ENCODE results near the gene CST11. TPM values are rescaled to one million over a fixed set of nuclear protein-coding genes. Genes with fewer than 3 reads are reported as not detected.

CST11 gene
- total RNA-seq, 2 experiments from 2014 or later, result not detected

DNA sequence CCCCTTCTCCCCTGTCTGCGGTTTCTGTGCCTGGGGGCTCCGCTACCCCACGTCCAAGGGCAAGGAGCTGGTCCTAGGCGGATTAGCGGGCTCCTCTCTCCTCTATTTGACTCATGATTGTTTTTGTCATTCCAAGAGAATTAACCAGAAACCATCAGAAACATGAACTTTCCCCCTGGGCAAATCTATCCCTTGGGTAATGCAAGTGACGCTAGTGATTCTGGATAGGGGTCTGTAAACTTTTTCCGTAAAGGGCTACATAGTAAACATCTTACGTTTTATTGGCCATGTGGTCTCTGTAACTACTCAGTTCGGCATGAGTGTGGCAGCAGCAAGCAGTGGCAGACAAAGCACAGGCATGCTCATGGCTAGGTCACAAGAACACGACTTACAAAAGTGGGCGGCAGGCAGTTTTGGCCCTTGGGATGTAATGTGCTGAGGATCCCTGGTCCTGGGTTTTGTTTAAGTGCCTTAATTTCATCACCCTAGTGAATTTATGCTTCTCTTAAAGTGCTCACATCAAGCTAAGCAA lies 654 bp downstream of the CST11 start:
- H3K4me1 Mint-ChIP-seq (ENCODE audit: low read depth), result peaks cover 9% of the 10 kb centered on the region
- H3K36me3 Mint-ChIP-seq, result no peaks in the 10 kb centered on the region
- intact Hi-C loops (cut with micrococcal nuclease), result no loop called here
- H3K27ac Mint-ChIP-seq, result no peak overlapping the region
- ChIA-PET CTCF (interaction anchor here (1.1 to 2.1 kb wide), 2 partner anchors 9 to 102 kb away, joined by 3 to 13 read pairs; no protein-coding TSS in a partner anchor), POLR2A (no interaction called here)
- no peak overlapping the region for H3K4me3 Mint-ChIP-seq
- H3K9me3 Mint-ChIP-seq, result peaks cover 2% of the 10 kb centered on the region
- no peak for DNase-seq
- H3K27me3 Mint-ChIP-seq, result peaks cover 5% of the 10 kb centered on the region

GRCh38 chr20:23450877-23451276 lies 1.8 kb downstream of the CST11 start:
- Mint-ChIP-seq H3K4me3 (no peak overlapping the region), H3K9me3 (peaks cover 2% of the 10 kb centered on the region), H3K27ac (no peak overlapping the region), H3K27me3 (peaks cover 1% of the 10 kb centered on the region), H3K4me1 (ENCODE audit: low read depth) (peaks cover under 1% of the 10 kb centered on the region), H3K36me3 (no peaks in the 10 kb centered on the region)
- DNase-seq, result no peak
- intact Hi-C loops (cut with micrococcal nuclease), result no loop called here
- ChIA-PET POLR2A (no interaction called here), CTCF (no interaction called here)

DNA sequence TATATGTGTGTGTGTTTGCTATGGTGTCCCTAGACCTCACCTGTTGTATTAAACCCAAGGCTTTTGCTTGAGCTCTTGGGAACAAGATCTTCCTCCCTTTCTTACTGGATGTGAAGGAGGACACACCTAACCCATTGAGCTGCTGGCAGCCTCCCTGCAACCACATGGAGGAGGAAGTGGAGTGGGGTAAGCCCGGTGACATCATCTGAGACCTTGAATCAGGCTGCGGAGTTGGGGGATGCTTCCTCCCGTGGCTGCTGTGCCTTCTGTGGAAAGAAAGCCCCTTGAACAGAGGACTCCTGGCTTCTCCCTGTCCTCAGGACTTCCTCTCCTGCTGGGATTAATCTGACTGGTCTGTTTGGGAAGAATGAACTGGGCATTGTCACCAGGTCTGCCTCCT lies 3.3 kb downstream of the CST11 start:
- Mint-ChIP-seq H3K4me3 (no peak overlapping the region), H3K27ac (no peak overlapping the region), H3K4me1 (ENCODE audit: low read depth) (no peaks in the 10 kb centered on the region), H3K36me3 (no peaks in the 10 kb centered on the region), H3K9me3 (no peaks in the 10 kb centered on the region), H3K27me3 (peaks cover 1% of the 10 kb centered on the region)
- DNase-seq, result no peak
- CTCF ChIA-PET, result no interaction called here
- intact Hi-C loops (cut with micrococcal nuclease), result loop anchor here (10.0 kb wide), 1 partner anchor 755 kb away; no protein-coding TSS in a partner anchor
- POLR2A ChIA-PET, result no interaction called here

DNA sequence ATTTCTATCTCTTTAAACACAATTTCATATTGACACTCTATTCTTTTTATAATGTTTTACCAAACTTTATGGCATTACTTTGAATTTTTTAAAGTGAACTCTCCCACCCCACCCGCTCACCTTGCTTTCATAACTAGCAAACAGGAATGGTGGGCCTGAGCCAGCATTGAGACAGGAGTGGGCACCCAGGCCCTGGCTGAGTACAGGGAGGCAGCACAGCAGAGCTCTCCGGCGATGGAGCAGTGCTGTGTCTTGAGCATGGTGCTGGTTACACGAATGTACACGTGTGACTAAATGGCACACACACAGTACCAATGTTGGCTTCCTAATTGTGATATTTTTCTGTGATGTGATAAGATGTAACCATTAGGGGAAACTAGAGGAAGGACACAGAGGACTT lies 4.5 kb downstream of the CST11 start:
- no peak for DNase-seq
- Mint-ChIP-seq H3K4me3 (no peak overlapping the region), H3K36me3 (no peaks in the 10 kb centered on the region), H3K27ac (no peak overlapping the region), H3K9me3 (no peaks in the 10 kb centered on the region), H3K4me1 (ENCODE audit: low read depth) (no peaks in the 10 kb centered on the region), H3K27me3 (peaks cover 1% of the 10 kb centered on the region)
- CTCF ChIA-PET, result interaction anchor here (2.0 kb wide), 1 partner anchor 757 kb away, joined by 10 read pairs; no protein-coding TSS in a partner anchor
- POLR2A ChIA-PET, result interaction anchor here (0.7 kb wide), 1 partner anchor 147 kb away, joined by 3 read pairs; no protein-coding TSS in a partner anchor
- intact Hi-C loops (cut with micrococcal nuclease), result loop anchor here (10.0 kb wide), 1 partner anchor 753 kb away; no protein-coding TSS in a partner anchor

GRCh38 chr20:23446505-23446904 lies 6.2 kb downstream of the CST11 start:
- intact Hi-C loops (cut with micrococcal nuclease), result loop anchor here (10.0 kb wide), 1 partner anchor 752 kb away; no protein-coding TSS in a partner anchor
- Mint-ChIP-seq H3K4me3 (no peak overlapping the region), H3K36me3 (no peaks in the 10 kb centered on the region), H3K9me3 (no peaks in the 10 kb centered on the region), H3K27ac (no peak overlapping the region), H3K4me1 (ENCODE audit: low read depth) (no peaks in the 10 kb centered on the region), H3K27me3 (peaks cover 3% of the 10 kb centered on the region)
- ChIA-PET CTCF (interaction anchor here (1.0 to 2.0 kb wide), 6 partner anchors 10 to 755 kb away, joined by 3 to 10 read pairs (median 5); partner anchors contain the start of genes NAPB and NXT1), POLR2A (no interaction called here)
- DNase-seq, result peak; percentile 56

DNA sequence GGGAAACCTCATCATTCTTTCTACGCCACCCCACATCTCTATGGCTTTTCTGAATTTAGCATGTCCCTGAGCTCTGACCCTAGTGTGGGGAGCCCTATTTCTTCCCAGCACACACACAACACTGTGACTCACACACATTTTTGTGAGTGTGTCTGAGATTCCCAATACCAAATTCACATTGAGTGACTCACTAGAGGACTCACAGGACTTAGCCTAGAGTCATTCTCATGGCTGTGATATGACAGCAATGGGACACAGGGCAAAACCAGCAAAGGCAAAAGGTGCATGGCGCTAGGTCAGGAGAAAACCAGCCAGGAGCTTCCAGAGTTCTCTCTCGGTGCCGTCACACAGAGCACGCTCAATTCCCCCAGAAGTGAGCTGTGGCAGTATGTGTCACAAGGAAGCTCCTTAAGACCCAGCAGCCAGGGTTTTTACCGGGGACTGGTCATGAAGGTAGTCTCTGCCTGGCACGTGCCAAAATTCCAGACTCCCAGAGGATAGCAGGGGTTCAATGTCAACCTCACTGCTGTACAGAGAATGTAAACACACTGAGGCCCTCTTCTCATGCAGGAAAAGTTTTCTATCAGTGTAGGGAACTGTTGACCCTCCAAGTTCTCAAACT lies 7.0 kb downstream of the CST11 start:
- no peak for DNase-seq
- Mint-ChIP-seq H3K27me3 (peaks cover 1% of the 10 kb centered on the region), H3K27ac (no peak overlapping the region), H3K4me3 (no peak overlapping the region), H3K4me1 (ENCODE audit: low read depth) (no peaks in the 10 kb centered on the region), H3K9me3 (no peaks in the 10 kb centered on the region), H3K36me3 (no peaks in the 10 kb centered on the region)
- ChIA-PET POLR2A (no interaction called here), CTCF (interaction anchor here (0.8 to 1.7 kb wide), 3 partner anchors 9 to 161 kb away, joined by 3 to 5 read pairs (median 3); partner anchors contain the start of gene NAPB)
- intact Hi-C loops (cut with micrococcal nuclease), result loop anchor here (10.0 kb wide), 1 partner anchor 751 kb away; no protein-coding TSS in a partner anchor

DNA sequence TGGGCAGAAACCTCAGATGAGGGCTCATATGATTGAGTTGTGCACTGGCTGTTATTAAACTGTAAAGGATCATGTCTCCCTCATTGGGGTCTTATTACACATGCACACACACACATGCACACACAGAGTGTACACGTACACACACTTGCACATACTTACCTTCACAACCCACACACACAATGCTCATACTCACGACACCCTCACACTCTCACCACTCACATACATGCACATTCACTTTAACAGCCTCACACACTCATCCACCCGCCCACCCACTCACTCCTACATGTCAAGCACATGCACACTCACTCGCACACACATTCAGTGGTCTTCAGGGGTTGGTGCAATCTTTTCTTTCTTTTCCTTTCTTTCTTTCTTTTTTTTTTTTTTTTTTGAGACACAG lies 7.8 kb downstream of the CST11 start:
- CTCF ChIA-PET, result interaction anchor here (1.7 to 4.4 kb wide), 4 partner anchors 8 to 163 kb away, joined by 5 to 50 read pairs (median 16); partner anchors contain the start of genes CST9 and NAPB
- DNase-seq, result no peak
- intact Hi-C loops (cut with micrococcal nuclease), result loop anchor here (10.0 kb wide), 1 partner anchor 750 kb away; no protein-coding TSS in a partner anchor
- POLR2A ChIA-PET, result no interaction called here
- H3K4me3 Mint-ChIP-seq, result no peak overlapping the region
- no peaks in the 10 kb centered on the region for H3K36me3 Mint-ChIP-seq
- H3K4me1 Mint-ChIP-seq (ENCODE audit: low read depth), result no peaks in the 10 kb centered on the region
- H3K9me3 Mint-ChIP-seq, result no peaks in the 10 kb centered on the region
- H3K27ac Mint-ChIP-seq, result no peak overlapping the region
- H3K27me3 Mint-ChIP-seq, result peaks cover 1% of the 10 kb centered on the region

GRCh38 chr20:23442436-23442835 lies 10.2 kb downstream of the CST11 start:
- CTCF ChIA-PET, result interaction anchor here (0.6 to 4.4 kb wide), 11 partner anchors 8 to 311 kb away, joined by 3 to 50 read pairs (median 5); partner anchors contain the start of genes CST11, CST9 and NAPB
- Mint-ChIP-seq H3K27me3 (peaks cover 1% of the 10 kb centered on the region), H3K36me3 (no peaks in the 10 kb centered on the region), H3K9me3 (no peaks in the 10 kb centered on the region), H3K4me3 (no peak overlapping the region), H3K27ac (no peak overlapping the region), H3K4me1 (ENCODE audit: low read depth) (no peaks in the 10 kb centered on the region)
- POLR2A ChIA-PET, result no interaction called here
- intact Hi-C loops (cut with micrococcal nuclease), result loop anchor here (10.0 kb wide), 1 partner anchor 748 kb away; no protein-coding TSS in a partner anchor
- DNase-seq, result no peak

DNA sequence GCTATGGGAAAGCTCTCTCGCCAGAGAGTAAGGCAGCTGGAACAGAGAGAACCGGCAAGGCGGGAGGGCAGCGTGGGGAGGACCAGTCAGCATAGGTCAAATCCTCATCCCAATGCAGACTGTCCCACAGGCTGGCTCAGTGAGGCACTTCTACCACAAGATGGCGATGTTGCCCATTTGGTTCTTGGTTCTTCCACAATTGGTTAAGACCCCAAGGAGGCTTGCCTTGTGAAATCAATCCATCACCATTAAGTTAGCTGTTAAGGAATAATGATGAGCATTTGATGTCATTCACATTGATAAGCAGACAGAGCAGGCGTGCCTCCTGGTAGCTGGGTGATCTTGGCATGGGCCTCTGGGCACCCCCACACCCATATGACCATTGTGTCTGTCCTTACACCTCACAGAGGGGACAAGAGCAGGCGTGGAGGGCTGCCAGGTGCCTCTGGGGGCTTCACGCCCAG lies 10.8 kb downstream of the CST11 start:
- no peaks in the 10 kb centered on the region for H3K9me3 Mint-ChIP-seq
- no peaks in the 10 kb centered on the region for H3K36me3 Mint-ChIP-seq
- POLR2A ChIA-PET, result no interaction called here
- no peaks in the 10 kb centered on the region for H3K4me1 Mint-ChIP-seq (ENCODE audit: low read depth)
- intact Hi-C loops (cut with micrococcal nuclease), result loop anchor here (1.0 to 10.0 kb wide), 2 partner anchors 164 to 747 kb away; no protein-coding TSS in a partner anchor
- DNase-seq, result peak; percentile 69
- CTCF ChIA-PET, result interaction anchor here (0.6 to 4.4 kb wide), 15 partner anchors 8 to 1750 kb away, joined by 3 to 50 read pairs (median 3); partner anchors contain the start of genes CST11, CST9 and NAPB
- no peak overlapping the region for H3K4me3 Mint-ChIP-seq
- H3K27me3 Mint-ChIP-seq, result peaks cover 1% of the 10 kb centered on the region
- no peak overlapping the region for H3K27ac Mint-ChIP-seq

DNA sequence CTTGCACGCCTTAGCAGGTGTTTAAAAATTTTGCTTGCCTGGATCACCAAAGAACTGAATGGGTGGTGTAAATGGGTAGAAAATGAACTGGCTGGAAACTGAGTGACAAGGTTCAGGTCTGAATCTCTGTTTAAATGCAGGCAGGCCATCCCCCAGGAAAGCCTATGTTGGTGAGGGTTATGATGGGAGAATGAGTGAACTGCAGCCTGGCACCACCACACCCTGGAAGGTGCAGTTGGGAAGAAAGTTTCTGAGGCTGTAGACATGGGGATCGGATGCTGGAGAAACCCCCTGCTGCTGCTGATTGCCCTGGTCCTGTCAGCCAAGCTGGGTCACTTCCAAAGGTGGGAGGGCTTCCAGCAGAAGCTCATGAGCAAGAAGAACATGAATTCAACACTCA lies 12.7 kb downstream of the CST11 start:
- H3K36me3 Mint-ChIP-seq, result no peaks in the 10 kb centered on the region
- H3K9me3 Mint-ChIP-seq, result no peaks in the 10 kb centered on the region
- no peak overlapping the region for H3K4me3 Mint-ChIP-seq
- POLR2A ChIA-PET, result no interaction called here
- CTCF ChIA-PET, result no interaction called here
- H3K27me3 Mint-ChIP-seq, result peaks cover 1% of the 10 kb centered on the region
- DNase-seq, result no peak
- no peaks in the 10 kb centered on the region for H3K4me1 Mint-ChIP-seq (ENCODE audit: low read depth)
- no peak overlapping the region for H3K27ac Mint-ChIP-seq
- intact Hi-C loops (cut with micrococcal nuclease), result loop anchor here (10.0 kb wide), 1 partner anchor 745 kb away; no protein-coding TSS in a partner anchor

GRCh38 chr20:23438661-23439060 lies 14.0 kb downstream of the CST11 start:
- Mint-ChIP-seq H3K4me1 (ENCODE audit: low read depth) (no peaks in the 10 kb centered on the region), H3K4me3 (no peak overlapping the region), H3K36me3 (no peaks in the 10 kb centered on the region), H3K27ac (no peak overlapping the region), H3K27me3 (peaks cover 1% of the 10 kb centered on the region), H3K9me3 (no peaks in the 10 kb centered on the region)
- POLR2A ChIA-PET, result no interaction called here
- CTCF ChIA-PET, result no interaction called here
- no peak for DNase-seq
- intact Hi-C loops (cut with micrococcal nuclease), result no loop called here

GRCh38 chr20:23437126-23437899 lies 15.4 kb downstream of the CST11 start:
- H3K4me1 Mint-ChIP-seq (ENCODE audit: low read depth), result no peaks in the 10 kb centered on the region
- intact Hi-C loops (cut with micrococcal nuclease), result no loop called here
- DNase-seq, result no peak
- CTCF ChIA-PET, result interaction anchor here (1.0 to 1.1 kb wide), 2 partner anchors 8 to 10 kb away, joined by 5 read pairs; no protein-coding TSS in a partner anchor
- POLR2A ChIA-PET, result no interaction called here
- H3K9me3 Mint-ChIP-seq, result no peaks in the 10 kb centered on the region
- H3K27ac Mint-ChIP-seq, result no peak overlapping the region
- peaks cover 1% of the 10 kb centered on the region for H3K27me3 Mint-ChIP-seq
- no peak overlapping the region for H3K4me3 Mint-ChIP-seq
- no peaks in the 10 kb centered on the region for H3K36me3 Mint-ChIP-seq

Data from activated CD4-positive, alpha-beta memory T cell treated with anti-CD3 and anti-CD28 coated beads for 36 hours (primary cell).